Measurements from ENCODE around the gene RUBCN.
"Not testable (repeated sequence)": the region's sequence is repeated elsewhere in the genome, so short reads cannot be mapped to it uniquely, and the experiment has no call there.

The RUBCN gene

DNA sequence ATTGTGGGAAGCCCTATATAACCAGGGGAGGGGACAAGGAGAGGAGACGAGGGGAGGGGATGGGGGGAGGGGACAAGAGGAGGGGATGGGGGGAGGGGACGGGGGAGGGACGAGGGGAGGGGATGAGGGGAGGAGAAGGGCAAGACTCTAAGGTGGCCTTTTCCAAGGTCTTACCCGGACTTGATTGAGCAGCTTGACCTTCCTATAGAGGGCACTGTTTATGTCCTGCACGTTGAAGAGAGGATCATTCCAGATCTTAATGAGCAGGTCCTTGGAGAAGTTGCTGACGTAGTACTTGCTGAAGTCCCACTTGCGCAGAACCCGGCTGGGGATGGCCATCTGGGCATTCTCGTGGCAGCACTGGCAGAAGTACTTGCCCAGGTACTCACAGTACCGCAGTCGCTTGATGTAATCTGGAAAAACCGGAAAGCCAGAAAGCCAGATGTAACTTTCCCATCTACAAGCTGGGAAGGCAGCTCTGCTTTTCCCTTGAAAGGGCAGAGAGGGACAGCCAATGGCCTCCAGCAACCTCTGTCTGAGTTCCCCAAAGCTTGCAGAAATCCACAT is 55.7 kb downstream of the RUBCN start:
- no peak for DNase-seq

DNA sequence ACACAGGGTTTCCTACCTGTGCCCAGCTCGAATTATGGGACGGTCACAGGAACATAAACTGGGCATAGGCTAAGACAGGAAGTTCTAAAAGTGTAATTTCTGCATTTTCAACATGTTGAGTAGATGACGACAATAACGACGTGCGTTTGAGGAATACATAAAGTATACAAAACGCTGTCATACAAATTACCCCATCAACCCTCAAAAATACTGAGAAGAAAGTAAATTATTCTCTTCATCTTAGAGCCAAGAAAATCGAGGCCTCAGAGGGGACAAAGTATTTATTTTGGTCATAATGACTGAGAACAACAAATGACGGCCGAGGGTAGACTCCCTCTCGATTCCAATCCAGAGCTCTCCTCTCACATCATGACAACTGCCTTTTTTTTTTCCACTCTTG is 60.8 kb downstream of the RUBCN start:
- no peak for DNase-seq

DNA sequence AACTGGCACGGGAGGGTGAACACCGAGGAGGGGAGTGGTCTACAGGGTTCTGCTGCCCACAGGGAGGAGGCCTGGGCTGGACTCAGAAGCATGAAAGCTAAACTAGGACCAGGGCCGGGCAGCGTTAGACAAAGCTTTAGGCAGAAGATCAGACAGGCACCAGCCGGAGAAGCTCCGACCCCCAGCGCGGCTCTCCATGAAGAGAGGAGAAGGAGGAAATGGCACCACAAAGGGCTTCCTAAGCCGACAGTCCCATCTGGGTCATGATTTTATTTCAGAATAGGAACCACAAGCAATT is 61.2 kb downstream of the RUBCN start:
- DNase-seq: no peak

DNA sequence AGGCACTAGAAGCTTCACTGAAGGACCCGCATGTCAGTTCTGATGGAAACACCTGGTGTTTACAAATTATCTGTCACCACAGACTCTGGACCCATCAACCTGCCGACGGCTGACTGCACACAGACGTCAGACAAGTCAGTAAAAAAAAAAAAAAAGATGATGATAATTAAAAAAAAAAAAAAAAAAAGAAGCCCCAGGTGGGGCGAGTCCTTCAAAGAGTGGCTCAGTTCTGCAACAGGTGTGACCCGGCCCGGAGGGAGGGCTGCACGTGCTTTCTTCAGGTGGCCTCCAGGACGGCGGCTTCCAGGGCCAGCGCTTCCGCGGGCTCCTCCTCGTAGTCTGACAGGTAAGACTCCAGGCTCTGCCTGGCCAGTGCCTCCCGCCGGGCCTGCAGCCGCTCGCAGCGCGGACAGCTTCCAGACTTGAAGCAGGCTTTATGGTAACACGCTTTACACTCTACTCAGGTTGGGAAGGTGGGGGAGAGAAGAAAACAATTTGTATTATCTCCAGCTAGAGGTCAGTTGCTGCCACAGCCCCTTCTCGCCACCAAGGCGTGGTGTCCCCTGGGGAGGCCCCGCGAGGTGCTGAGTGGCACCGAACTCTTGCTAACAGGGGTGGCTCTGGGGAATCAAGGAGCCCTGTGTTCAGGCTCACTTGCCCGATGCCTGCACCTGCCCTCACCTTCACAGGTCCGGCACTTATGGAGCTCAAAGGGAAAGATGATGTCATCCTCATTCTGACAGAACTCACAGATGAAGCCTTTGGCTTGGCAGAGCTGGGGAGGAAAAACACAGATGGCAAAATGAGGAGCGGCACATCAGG is 61.8 kb downstream of the RUBCN start:
- DNase-seq: no peak

DNA sequence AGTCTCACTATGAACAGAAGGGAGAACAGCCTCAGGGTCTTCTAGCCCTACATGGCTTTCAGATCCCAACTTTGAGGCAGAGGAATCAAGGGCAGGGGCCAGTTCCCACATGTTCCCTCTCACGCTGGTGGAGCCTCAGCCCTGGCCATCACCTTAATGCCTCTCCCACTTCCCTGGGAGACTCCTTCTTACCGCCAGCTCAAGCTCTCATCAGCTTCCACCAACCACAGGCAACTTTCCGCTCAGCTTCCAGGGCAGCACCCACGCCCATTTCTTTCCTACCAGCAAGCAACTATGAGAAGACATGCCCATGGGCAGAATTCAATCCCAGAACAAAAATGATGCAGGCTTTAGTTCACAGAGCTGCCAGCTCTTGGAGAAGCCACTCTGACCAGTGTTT is 63.5 kb downstream of the RUBCN start:
- no peak for DNase-seq

DNA sequence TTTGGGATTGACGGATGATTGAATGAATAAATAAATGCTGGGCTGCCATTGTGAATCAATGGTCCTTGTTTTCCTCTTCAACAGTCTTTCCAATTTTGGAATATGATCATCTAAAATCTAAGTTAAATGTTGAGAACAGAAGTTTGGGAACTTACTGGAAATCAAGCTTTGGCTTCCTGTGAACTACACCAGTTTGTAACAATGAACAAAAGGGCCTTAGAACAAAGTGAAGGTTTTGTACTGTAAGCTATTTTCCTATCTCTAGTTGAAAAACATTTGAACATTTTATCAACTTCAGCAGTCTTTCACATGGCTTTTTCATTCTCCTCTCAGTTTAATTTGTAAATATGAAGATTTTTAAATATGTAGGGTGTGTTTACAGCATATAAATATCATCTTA is 66.3 kb downstream of the RUBCN start:
- DNase-seq: no peak

DNA sequence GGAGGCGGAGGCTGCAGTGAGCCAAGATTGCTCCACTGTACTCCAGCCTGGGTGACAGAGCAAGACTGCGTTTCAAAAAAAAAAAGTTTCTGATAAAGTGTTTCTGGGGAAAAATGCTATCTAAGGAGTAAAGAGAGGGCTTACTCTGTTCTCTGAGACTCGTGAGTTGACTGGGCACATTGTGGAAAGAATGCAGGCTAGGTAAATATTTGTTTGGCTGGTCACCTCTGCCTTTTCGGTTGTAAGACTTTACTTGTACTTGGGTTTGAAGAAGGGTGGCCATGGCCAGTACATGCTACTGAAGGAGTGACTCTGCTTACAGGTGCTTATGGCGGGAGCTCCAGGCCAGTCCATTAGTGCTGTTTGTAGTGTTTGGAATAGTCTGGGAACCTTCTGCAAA is 68.7 kb downstream of the RUBCN start:
- no peak for DNase-seq

DNA sequence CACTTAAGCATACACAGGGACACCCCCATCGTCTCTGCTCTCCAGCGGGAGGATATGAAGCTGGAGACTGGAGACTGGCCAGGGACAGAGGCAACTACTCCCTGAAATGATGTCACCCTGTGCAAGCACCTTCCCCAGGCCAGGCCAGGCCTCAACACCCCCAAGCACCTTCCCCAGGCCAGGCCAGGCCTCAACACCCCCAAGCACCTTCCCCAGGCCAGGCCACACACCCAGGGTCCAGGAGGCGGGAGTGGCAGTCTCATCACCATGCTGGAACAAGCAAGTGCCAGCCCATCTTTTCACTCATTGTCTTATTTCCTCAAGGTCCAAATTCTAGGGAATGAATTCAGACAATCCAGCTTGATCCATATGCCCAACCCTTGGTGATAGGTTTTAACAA is 69.4 kb downstream of the RUBCN start:
- not testable (repeated sequence) for DNase-seq

DNA sequence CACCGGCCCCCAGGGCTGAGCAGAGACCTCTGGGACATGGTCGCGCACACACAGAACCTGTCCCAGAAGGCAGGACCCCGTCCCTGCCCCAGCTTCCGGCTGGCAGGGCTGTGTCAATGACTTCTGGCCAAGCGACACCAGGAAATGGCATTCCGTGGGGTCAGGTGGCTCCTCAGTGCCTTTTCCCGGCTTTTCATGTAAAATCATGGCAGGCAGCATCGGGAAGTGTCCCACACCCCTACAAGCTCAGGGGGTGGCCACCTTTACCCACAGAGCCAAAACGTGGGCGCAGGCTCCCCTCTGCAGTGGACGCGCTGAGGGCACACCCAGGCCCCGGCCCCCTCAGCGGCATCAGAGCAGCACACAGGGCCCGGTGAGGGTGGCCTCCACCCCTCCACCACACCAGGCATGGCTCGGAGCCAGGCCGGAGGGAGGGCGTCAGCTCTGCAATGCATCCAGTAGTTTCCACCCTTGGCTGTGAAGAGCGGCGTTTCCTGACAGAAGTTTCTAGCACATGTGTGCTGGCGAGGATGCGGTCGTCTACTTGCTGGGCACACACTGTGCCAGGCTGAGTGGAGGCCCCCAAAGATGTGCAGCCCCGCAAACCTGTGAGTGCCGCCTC is 70.4 kb downstream of the RUBCN start:
- not testable (repeated sequence) for DNase-seq

DNA sequence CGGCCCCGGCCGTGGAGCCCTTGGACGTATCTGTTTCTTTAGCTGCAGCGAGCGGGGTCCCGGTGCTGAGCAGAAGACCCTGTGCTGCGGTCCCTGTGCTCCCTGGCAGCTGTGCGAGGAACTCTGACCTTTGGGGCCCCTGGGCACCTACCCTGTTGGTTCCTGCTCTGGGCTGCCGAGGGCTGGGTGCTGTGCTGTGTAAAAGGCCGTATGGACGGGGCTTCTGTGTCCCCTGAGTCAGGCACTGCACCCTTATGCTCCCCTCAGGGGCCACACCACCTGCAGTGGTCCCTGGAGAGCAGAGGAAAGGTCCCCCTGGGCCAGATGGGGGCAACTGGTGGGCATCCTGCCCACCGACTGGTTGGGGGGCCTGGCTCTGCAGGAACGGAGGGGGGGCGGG is 71.2 kb downstream of the RUBCN start:
- not testable (repeated sequence) for DNase-seq

DNA sequence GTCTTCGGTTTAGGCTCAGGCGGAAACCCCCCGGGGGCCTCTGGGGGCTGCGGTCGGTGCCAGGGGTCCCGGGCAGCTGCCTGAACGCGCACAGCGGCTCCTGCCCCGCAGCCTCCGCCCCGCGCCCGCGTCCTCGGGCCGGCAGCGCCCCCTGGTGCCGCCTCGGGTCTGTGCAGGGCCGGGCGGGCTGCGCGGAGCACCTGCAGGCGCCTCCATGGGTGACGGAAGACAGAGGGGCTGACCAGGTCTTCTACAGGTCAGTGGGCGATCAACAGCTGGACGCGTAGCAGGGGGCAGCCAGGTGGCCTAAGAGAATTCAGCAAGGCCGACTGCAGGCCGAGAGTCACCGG is 71.6 kb downstream of the RUBCN start:
- DNase-seq: not testable (repeated sequence)

DNA sequence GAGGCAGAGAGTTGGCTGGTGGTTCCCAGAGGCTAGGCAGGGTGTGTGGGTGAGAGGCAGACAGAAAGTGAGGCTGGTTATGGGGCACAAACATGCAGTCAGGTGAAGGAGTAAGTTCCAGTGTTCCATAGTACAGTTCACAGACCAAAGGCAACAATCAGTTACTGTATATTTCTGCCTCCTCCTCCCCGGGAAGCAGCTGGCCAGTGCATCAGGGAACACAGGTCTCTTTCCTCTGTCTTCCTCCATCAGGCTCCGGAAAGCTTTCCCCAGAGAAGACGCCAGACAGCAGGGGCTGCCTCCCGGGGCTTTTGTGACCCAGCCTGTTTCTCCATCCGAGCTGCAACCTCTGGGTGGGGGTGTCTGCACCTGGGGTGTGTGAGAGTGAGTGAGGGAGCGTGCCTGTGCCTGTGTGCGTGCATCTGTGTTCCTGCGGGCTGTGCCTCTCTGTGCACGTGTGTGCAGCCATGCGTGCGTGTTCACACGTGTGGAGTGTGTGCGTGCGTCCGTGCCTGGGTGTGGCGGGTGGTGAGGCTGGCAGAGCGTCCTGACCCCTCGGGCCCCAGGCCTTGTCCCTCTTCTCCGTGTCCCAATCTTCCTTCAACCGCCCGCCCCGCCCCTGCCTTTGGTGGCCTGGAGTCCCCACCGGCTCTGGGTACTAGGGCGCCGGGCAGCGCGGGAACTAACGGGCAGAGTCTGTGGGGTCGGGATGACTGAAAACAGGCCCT is 72.1 kb downstream of the RUBCN start:
- DNase-seq: not testable (repeated sequence)

DNA sequence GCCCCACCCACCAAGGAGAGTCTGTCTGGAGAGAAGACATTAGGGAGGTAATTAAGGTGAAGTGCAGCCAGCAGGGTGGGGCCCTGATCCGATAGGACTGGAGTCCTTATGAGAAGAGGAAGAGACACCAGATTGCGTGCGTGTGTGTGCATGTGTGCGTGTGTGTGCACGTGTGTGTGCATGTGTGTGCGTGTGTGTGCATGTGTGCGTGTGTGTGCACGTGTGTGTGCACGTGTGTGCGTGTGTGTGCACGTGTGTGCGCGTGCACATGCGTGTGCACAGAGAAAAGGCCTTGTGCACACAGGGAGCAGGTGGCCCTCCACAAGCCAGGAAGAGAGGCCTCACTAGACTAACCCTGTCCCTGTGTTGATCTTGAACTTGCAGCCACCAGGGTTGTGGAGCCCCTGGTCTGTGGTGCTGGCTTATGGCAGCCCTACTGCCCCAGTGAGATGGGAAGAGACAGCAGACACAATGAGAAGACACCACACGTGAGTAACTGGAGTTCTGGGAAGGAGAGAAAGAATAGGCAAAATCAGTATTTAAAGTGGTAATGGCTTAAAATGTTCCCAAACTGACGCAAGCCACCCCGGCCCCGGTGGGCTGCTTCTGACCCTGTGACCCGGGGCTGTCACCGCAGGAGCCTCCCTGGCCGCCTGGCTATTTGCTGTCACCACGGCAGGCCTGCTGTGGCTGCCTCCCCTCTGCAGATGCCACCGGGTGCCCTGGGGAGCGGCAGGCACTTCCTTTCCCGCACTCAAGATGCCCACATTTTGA is 73.2 kb downstream of the RUBCN start:
- DNase-seq: not testable (repeated sequence)

DNA sequence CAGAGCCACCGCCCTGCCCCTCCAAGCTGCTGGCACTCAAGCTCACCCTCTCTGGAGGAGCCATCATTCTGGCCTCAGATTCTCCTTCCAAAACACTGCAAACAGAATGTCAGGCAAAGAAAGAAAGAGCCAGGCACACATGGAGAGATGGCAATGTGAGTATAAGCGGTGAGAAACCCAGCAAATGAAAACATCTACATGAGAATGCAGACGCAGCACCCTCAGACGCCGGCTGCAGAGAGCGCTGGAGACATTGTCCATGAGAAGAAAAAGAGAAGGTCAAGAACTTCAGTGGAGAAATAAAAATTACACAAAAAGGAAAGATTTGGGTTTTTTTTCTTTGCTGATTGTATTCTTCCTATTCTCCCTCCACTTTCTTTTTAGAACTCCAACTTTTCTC is 74.4 kb downstream of the RUBCN start:
- DNase-seq: not testable (repeated sequence)

DNA sequence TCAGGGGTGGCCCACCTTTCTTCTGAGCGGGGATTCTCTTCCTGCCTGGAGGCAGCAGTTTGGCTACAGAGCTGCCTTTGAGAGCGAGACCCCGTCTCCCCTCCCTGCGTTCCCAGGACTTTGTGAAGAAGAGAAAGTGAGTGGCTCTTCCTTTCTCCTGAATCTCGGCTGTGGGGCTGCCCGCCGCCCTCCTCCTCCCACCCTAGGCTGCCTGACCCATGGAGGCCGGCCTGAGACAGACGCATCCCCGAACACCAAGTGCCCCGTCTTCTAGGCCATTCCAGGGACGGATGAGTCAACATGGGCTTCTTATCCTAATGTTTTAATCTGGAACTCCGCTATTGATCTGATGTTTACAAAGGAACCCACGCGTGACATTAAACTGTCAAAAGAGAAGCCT is 74.8 kb downstream of the RUBCN start:
- not testable (repeated sequence) for DNase-seq

DNA sequence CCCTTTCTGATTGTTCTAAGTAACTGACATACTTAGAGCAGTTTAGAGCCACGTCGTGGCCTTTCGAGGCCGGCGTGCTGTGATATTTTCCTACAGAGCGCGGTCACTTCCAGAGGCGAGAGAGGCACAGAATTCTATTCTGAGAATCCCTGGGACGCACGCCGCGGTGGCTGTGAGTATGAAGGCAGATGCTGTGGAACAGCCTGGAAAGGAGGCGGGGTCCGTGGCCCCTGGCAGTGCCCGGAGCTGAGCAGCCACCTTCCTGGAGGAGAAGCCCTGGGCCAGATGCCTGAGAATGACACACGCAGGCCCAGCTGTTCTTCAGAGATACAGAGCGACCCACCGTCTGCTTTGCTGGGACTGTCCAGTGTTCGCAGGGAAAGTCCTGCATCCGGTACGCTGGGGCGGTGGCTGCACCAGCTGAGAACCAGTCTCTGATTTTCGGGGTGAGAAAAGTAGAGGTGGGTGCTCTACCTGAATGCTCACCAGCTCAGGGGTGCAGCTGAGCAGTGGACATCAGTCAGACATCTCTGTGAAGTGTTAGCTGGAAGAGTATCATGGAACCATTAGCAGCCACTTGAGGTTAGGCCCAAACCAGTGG is 75.4 kb downstream of the RUBCN start:
- not testable (repeated sequence) for DNase-seq

DNA sequence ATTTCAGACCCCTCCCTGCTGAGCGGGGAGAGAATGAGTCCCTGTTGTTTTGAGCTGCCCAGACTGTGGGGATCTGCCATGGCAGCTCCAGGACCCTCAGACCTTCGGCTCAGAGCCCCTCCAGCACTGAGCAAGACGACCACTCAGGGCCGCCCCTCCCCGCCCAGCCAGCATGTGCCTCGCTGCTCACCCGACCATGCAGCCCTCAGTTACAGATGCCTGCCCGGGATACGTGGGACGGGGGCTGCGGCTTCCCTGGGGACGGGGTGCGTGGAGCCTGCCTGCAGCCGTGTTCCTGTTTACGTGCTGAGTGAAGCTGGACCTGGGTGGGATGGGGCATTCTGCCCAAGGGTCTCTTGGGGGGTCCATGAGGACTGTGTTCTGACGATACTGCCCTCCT is 77.0 kb downstream of the RUBCN start:
- DNase-seq: not testable (repeated sequence)

DNA sequence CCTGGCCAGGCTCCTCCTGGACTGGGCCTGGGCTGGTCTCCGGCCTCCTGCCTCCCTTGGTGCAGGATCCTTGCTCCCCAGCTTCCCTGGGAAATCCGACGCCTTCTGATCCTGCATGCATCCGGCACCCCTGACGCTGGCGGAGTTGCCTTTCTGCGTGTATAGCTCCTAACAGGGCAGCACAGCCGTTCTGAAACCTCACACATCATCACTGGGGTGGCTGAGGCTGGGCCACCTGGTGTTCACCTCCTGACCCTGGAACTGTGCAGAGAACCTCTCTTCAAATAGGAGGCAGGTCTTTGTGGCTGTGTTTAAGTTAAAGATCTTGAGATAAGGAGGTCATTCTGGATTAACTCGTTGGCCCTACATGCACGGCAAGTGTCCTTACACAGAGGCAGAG is 77.6 kb downstream of the RUBCN start:
- not testable (repeated sequence) for DNase-seq

DNA sequence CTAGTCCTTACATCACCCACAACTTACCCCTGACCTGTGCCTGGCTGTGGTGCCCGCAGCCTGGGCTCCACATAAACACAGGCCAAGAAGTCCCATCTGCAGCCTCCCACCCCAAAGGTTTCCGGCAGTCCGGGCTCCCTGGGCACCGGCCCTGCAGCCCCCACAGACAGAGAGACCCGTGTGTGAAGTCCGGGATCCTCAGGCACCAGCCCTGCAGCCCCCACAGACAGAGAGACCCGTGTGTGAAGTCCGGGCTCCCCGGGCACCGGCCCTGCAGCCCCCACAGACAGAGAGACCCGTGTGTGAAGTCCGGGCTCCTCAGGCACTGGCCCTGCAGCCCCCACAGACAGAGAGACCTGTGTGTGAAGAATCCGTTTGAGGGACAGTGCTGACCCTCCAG is 78.0 kb downstream of the RUBCN start:
- DNase-seq: not testable (repeated sequence)

DNA sequence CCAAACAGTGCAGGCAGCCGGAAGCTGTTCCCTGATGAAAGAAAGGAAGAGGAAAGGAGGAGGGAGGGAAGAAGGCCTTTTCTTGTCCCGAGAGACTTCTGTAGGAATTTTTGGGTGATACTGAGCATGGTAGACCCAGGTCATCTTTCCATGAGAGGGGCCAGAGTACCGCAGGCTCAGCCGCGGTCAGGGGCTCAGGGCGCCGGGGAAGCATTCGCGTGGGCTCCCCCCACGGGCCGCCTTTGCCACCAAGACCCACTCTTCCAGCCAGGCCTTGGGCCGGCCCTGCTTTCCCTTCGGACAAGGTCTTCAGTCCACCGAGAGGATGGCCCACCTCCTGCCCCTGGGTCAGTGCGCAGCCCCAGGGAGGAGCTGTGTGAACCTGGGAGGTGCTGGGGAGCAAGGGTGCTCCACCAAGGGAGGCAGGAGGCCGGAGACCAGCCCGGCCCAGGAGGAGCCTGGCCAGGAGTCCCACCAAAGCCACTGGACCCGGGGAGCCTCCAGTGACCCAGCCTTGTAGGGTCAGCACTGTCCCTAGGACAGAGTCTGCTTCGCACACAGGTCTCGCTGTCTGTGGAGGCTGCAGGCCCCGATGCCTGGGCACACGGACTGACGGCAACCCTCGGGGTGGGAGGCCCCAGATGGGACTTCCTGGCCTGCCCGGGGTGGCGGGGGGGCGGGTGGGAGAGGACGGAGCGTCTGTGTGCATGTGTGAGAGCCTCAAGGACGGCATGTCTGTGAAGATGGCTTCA is 79.0 kb downstream of the RUBCN start:
- DNase-seq: not testable (repeated sequence)

DNA sequence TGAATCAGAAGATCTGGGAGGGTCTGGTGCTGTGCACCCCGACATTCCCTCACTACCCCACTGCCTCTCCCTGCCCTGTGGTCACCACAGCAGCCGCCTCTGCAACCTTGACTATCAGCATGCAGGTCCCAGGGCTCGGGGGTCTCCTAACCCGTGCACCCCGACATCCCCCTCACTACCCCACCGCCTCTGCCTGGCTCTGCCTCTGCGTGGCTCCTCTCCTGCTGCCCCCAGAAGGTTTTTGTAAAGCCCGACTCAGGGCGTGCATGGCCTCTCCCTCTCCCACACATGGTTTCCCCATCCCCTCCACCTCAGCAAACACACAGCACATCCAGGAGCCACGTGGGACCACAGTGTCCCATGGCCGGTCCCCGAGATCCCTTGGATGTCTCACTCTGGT is 79.7 kb downstream of the RUBCN start:
- DNase-seq: not testable (repeated sequence)

DNA sequence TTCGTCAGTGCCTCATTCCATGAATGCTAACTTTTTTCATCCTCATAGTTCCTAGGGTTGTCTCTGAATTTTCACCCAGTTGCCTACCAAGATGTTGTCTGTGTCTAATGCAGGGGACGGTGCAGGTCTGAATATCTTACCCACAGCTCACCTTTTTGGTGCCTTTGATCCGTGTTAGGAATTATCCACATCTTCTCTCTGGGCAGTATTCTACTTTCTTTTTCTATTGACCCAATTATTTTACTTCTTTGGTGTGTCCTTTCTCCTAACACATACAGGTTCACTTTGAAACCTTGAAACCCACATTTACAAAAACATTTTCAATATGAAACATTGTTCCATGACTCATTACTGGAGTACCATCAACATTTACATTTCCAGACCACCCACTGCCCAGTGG is 80.6 kb downstream of the RUBCN start:
- DNase-seq: not testable (repeated sequence)

Data from NCI-H1048 (cell line).